Left ventricle myocardium inferior (tissue), 1 donor: ENCODE results near the gene C1orf226. TPM values are rescaled to one million over a fixed set of nuclear protein-coding genes. Genes with fewer than 3 reads are reported as not detected.

Experiments
- DNase-seq: peaks from one replicate; pipeline ENCODE4 v3.0.0-alpha.2; 2020
- H3K27ac ChIP-seq: fragments of 200-600 bp; replicated peaks from 2 replicates; pipeline ENCODE4 v1.8.0; 2021
- H3K27me3 ChIP-seq: fragments of 200-600 bp; 2 replicates; pipeline ENCODE4 v1.8.0; 2021; ENCODE audit warnings: low read depth
- H3K36me3 ChIP-seq: fragments of 200-600 bp; 2 replicates; pipeline ENCODE4 v1.8.0; 2021
- H3K4me1 ChIP-seq: fragments of 200-600 bp; 2 replicates; pipeline ENCODE4 v1.8.0; 2021
- H3K4me3 ChIP-seq: fragments of 200-600 bp; 2 replicates; pipeline ENCODE4 v1.8.0; 2021; ENCODE audit warnings: mild to moderate bottlenecking, moderate library complexity
- H3K9me3 ChIP-seq: fragments of 200-600 bp; replicated peaks from 2 replicates; pipeline ENCODE4 v1.8.0; 2021
- CTCF ChIP-seq: fragments of 200-600 bp; IDR thresholded peaks from 2 replicates; pipeline ENCODE4 v1.8.0; 2021; ENCODE audit warnings: antibody characterized with exemption, mild to moderate bottlenecking, borderline replicate concordance
- intact Hi-C: fragments of 100-400 bp; cut with micrococcal nuclease; formaldehyde crosslinking; loops from one replicate; pipeline ENCODE4 v1.11.0; 2022
- total RNA-seq: library from RNA; stranded (reverse); fragmentation: NEBNext Ultra II Directional; extraction: Animal tissue kit (Norgen Biotek cat#: 25700); gene quantifications from one replicate; pipeline ENCODE4 v1.2.1, GENCODE V29; 2021
- donor health status: DM: no; HTN: yes; CAD: no; lungs with severe emphysema.

Gene C1orf226
- total RNA-seq, 1 donor from 2014 or later: 8.7 TPM

GRCh38 chr1:162370161-162370560 is 11.4 kb upstream of the C1orf226 start:
- Histone ChIP-seq H3K4me1 (peaks cover 5% of the 10 kb centered on the region), H3K36me3 (no peaks in the 10 kb centered on the region), H3K9me3 (no peaks in the 10 kb centered on the region), H3K27me3 (no peaks in the 10 kb centered on the region), H3K27ac (no peak overlapping the region), H3K4me3 (no peak overlapping the region)
- TF ChIP-seq CTCF: no peak
- no peak for DNase-seq
- intact Hi-C loops: no loop called here

- TF ChIP-seq CTCF: no peak
- Histone ChIP-seq H3K36me3 (no peaks in the 10 kb centered on the region), H3K27ac (no peak overlapping the region), H3K27me3 (no peaks in the 10 kb centered on the region), H3K4me1 (peaks cover 5% of the 10 kb centered on the region), H3K4me3 (no peak overlapping the region), H3K9me3 (no peaks in the 10 kb centered on the region)
- no peak for DNase-seq
- intact Hi-C loops: no loop called here
These were observed 10.8 kb upstream of the C1orf226 start for GRCh38 chr1:162370721-162371120.

GRCh38 chr1:162371611-162372010 is 9.9 kb upstream of the C1orf226 start:
- intact Hi-C loops: no loop called here
- no peak overlapping the region for H3K4me3 ChIP-seq

GRCh38 chr1:162372159-162373071 is 9.1 kb upstream of the C1orf226 start:
- DNase-seq: no peak
- intact Hi-C loops: no loop called here

More at GRCh38 chr1:162371611-162372010, 9.9 kb upstream of the C1orf226 start:
- no peaks in the 10 kb centered on the region for H3K27me3 ChIP-seq
- no peaks in the 10 kb centered on the region for H3K9me3 ChIP-seq
- no peak for DNase-seq
- TF ChIP-seq CTCF: no peak
- H3K27ac ChIP-seq: no peak overlapping the region
- H3K4me1 ChIP-seq: peaks cover 5% of the 10 kb centered on the region
- H3K36me3 ChIP-seq: no peaks in the 10 kb centered on the region

GRCh38 chr1:162373072-162373427 is 8.5 kb upstream of the C1orf226 start:
- TF ChIP-seq CTCF: no peak
- H3K4me3 ChIP-seq: no peak overlapping the region
- DNase-seq: no peak
- H3K4me1 ChIP-seq: peaks cover 5% of the 10 kb centered on the region
- no peak overlapping the region for H3K27ac ChIP-seq
- no peaks in the 10 kb centered on the region for H3K27me3 ChIP-seq
- intact Hi-C loops: no loop called here
- H3K9me3 ChIP-seq: no peaks in the 10 kb centered on the region
- H3K36me3 ChIP-seq: no peaks in the 10 kb centered on the region

More at GRCh38 chr1:162372159-162373071, 9.1 kb upstream of the C1orf226 start:
- peaks cover 5% of the 10 kb centered on the region for H3K4me1 ChIP-seq
- H3K4me3 ChIP-seq: no peak overlapping the region
- H3K9me3 ChIP-seq: no peaks in the 10 kb centered on the region
- H3K36me3 ChIP-seq: no peaks in the 10 kb centered on the region
- H3K27me3 ChIP-seq: no peaks in the 10 kb centered on the region
- no peak overlapping the region for H3K27ac ChIP-seq
- TF ChIP-seq CTCF: no peak
